D341Med (cell line): Measurements from ENCODE around the gene TMEM150B.

Experiments
- DNase-seq: peaks from one replicate; pipeline ENCODE4 v3.0.0; 2012; ENCODE audit warnings: low spot score

Gene TMEM150B

DNA sequence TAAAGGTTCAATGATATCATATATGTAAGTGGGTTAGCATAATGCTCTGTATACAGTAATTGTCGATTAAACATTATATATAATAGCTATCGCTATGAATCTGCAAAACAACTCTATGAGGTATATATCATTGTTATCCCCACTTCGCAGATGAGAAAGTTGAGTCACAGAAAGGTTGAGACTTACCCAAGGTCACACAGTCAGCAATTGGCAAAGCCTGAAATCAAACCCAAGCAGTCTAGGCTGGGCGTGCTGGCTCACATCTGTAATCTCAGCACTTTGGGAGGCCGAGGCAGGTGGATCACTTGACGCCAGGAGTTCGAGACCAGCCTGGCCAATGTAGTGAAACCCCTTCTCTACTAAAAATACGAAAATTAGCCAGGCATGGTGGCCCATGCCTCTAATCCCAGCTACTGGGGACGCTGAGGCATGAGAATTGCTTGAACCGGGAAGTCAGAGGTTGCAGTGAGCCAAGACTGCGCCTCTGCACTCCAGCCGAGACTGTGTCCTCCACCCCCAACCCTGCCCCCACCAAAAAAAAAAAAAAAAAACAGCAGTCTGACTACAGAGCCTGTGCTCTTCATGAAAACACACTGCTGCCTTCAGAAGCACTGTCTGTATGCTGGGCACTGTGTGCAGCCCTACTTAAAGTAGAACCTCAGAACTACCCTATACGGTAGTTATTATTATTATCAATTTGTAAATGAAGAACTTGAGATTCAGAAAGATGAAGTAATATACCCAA is 46.6 kb downstream of the TMEM150B start:
- DNase-seq: no peak

DNA sequence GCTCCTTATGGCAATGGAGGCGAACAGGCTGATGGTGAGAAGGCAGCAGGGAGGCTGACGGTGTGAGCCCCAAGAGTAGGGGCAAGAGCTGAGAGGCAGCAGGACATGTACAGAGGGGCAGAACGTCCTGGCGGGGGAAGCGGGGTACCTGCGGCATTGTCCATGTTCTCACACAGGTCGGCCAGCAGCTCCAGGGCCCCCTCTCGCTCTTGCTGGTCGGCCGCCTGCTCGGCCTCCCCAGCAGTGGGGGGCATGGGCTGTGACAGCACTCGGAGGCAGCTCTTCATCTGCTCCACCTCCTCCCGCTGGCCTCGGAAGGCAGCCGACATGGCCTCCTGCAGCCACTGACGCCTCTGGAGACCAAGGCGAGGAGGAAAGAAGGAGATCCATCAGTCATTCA is 47.6 kb downstream of the TMEM150B start:
- no peak for DNase-seq

DNA sequence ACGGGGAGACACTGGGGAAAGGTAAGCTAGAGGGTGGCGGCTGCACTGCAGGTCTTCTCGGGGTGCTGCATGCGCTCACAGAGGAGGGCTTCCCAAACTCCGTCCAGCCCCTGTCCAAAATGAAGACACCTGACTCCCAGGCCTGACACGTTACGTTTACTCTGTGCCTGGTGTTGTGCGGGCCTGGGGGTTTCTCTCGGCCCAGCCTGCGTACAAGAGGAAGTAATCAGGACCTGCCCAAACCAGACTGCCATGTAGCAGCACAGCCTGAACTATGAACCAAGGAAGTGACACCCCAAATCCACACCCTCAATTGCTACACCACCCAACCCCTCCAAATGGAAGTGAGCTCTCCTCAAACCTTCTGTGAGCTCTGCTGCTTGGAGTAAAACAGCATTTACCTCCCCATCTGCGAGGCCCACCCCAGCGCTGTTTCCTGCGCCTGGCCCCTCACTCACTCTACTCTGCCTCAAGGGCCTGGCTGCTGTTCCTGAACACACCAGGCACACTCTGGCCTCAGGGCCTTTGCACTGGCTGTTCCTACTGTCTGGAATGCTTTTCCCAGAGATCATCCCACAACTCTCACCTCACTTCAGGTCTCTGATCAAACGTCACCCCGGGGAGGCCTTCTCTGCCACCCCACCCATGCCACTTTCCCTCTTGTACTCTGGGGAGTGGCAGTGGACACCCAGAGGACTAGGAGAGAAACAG is 48.3 kb downstream of the TMEM150B start:
- no peak for DNase-seq

DNA sequence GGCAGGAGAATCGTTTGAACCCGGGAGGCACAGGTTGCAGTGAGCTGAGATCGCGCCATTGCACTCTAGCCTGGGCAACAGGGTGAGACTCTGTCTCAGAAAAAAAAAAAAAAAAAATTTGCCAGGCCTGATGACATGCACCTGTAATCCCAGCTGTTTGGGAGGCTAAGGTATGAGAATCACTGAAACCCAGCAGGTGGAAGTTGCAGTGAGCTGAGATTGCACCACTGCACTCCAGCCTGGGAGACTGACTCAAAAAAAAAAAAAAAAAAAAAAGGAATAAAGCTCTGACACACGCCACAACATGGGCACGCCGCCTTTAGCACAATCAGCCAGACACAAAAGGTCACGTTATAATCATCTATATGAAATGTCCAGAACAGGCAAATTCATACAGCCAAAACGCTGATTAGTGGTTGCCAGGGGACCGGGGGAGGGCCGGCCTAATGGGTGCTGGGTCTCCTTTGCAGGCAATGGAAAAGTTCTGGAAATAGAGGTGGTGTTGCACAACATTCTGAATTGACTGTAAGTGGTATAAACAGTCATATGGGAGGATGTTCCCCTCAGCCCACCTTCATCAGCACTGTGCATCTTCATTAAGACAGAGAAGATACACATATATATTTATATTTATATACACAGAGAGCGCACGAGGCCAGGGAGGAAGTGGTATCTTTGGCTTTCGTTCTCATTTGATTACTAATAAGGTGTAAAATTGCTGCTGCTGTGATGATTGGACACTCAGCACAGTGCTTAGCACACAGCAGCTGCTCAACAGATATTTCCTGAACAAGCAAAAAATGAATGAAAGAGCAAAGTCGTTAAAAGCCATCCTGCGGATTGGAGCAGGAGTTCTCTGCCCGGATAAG is 49.1 kb downstream of the TMEM150B start:
- DNase-seq: no peak

DNA sequence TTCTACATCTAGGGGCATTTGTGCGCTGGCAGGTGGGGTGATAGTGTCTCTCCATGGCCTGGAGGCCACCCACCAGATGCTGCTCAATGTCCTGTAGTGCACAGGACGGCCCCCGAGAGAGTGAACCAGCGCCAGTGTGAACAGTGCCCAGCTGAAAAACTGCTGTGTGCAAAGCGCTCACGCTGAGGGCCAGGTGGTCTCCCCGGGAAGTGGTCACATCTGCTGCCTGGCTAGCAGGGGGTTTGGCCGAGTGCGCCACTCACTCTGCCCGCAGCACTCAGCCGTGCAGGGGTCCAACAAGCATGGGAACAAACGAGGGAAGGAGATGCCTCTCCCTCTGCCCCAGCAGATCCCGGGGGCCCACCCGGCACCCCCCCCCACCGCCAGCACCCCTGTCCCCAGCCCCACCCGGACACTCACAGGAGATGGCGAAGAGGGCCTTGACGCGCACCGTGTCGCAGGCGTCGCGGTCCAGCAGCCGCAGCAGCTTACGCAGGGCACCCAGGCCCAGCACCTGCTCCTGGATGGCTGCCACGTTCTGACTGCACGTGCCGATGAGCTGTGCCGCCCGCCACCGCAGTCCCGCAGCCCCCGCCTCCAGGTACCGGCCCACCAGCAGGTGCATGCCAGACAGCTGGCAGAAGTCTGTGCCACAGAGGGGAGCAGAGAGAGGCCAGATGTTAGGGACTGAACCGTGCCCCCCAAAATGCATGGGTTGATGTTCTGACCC is 51.0 kb downstream of the TMEM150B start:
- DNase-seq: no peak

DNA sequence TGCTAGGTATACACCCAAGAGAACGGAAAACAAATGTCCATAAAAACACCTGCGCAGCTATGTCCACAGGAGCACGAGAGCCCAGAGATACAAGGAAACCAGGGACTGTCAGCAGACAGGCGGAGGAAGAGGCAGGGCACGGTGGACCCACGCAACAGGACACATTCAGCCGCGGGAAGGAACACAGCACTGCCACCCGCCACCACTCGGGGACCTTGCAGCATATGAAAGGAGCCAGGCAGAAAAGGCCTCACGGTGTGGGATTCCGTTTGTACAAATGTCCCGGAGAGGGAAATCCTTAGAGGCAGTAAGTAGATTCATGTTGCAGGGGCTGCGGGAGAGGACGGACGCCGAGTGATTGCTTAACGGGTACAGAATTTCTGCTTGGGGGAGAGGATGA is 53.0 kb downstream of the TMEM150B start:
- DNase-seq: no peak

DNA sequence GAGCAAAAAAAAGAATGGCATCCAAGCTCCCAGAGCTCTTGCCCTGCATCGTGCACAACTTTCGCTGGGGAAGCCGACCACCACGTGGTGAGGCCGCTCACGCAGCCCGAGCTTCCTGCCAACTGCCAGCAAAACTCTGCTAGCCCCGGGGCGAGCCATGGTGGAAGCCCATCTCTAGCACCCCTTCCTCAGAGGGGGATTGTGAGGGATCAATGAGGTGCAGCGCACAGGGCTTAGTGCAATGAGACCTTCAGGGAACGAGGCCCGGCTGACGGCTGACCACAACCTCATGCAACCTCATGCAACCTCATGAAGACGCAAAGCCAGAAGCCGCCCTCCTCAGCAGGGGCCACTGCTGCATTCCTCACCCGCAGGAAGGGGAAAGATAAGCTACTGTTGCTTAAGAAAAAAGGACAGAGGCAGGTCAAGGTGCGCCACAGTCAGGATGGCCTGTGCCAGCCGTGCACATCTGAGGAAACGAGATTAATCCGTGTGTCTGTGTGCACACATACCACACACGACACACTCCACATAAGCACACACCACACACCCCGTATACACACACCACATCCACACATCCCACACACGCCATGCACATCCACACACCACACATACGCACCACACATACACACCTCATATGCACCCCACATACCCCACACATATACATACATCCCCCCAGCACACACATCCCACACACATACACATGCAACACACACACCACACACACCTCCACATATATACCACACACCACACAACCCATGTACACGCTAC is 54.8 kb downstream of the TMEM150B start:
- DNase-seq: no peak

DNA sequence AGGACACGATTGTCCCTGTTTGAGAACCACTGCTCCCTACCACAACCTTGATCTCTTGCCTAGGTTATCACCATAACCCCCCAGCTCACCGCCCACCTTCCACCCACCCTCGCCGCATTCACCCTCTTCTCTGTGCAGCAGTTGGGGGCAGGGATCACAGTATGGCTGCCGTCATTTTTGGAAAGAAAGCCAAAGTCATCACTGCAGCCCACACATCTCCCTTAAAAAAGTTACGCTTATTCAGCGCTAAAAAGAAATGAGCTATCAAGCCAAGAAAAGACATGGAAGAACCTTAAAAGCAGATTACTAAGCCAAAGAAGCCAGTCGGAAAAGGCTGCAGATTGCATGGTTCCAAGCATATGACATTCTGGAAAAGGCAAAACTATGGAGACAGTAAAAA is 55.8 kb downstream of the TMEM150B start:
- DNase-seq: no peak

DNA sequence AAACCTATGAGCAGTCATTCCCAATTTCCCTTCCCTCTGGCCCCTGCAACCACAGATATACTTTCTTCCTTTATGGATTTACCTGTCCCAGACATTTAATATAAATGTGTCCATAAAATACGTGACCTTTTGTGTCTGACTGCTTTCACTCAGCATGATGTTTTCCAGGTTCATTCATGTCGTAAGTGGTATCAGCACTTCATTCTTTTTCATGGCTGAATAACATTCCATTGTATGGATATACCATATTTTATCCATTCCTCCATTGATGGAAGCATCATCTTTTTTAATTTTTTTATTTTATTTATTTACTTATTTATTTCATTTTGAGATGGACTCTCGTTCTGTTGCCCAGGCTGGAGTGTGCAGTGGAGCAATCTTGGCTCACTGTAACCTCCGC is 58.3 kb downstream of the TMEM150B start:
- no peak for DNase-seq

DNA sequence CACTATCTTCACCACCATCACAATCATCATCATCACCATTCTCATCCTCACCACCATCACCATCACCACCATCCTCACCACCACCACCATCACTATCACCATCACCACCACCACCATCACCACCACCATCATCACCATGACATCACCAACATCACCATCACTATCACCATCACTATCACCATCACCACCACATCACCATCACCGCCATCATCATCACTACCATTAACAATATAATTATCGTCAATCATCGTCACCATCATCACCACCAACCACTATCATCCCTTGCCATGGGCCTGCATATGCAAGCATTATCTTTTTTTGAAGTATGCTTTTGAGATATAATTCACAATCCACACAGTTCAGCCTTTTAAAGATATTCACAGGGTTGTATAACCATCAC is 58.7 kb downstream of the TMEM150B start:
- no peak for DNase-seq

DNA sequence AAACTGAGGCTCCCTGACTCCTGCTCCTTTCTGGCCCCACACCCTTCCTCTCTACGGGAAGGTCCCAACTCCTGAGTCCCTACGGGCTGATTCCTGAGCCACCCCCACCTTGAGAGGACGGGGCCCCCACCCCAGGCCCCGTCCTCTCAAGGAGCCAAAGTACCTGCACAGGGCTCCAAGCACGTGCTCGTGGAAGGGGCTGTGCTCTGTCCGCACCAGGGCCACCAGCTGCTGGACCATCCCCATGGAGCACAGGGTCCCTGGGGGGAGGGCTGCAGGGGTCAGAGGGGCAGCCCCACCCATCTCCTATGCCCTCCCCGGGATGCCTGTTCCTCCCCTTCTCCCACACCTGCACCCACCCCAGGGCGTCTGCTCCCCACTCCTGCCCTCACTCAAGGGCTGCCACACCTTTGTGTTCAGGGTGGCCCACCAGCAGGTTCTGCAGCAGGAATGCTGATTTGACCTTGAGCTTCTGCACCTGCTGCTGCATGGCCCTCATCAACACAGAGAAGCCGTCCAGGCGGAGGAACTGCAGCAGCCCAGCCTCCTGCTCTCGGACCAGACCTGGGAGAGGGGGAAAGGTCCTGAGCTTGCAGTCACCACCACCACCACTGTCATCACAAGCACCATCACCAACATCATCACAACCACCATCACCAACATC is 59.3 kb downstream of the TMEM150B start:
- DNase-seq: no peak

DNA sequence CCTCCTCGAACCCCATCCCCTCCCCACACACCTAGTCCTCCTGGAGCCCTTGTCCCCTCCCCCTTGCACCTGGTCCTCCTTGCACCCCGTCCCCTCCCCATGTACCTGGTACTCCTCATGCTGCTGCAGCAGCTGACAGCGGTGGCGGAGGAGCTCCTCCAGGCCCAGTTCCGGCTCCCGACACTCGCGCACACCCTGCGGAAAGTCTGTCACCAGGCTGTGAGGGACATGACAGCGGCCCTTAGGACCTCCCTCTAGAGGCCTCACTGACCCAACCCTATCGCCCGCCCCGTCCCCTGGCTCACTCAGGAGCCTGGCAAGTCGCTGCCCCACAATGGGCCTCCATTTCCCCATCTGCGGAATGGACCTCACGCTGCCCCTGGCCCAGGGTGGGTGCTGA is 60.0 kb downstream of the TMEM150B start:
- DNase-seq: no peak

DNA sequence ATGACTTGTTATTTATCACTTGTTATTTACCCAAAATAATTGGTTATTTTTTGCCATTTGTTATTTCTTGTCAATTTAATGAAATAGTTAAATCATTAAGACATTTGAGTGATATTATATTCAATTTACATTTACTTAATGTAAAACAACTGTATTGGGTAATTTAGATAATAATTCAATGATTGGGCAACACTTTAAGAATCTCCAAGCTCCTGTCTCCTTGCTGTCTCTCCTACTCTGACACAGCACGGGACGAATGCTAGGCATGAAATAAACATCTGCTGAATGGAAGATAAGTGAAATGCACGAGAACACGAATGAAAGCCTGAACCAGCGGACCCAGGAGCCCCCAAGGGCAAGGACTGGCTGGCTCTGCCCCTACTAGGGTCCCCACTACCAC is 60.6 kb downstream of the TMEM150B start:
- no peak for DNase-seq
